ENCODE data around the gene RPGRIP1L. TPM values are rescaled to one million over a fixed set of nuclear protein-coding genes. Genes with fewer than 3 reads are reported as not detected.

Gene RPGRIP1L
- total and polyA plus RNA-seq, 8 donors: 1.1 to 6.8 (median 1.4) TPM; not detected in 1

DNA sequence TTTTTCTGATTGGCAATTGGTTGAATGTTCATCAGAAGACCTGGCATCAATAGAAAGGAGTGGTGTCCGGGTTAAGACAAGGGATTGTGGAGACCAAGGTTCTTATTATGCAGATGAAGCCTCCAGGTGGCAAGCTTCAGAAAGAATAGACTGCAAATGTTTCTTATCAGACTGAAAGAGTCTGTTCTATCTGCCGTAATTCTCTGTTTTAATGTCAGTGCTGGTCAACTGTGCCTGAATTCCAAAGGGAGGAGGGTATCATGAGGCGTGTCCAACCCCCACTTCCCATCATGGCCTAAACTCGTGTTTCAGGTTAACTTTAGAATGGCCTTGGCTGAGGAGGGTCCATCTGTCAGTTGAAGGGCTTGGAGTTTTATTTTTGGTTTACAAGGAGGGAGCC, 140.2 kb downstream of the RPGRIP1L start:
- Histone ChIP-seq H3K4me1 (no peaks in the 10 kb centered on the region), H3K27ac (no peak overlapping the region), H3K27me3 (no peaks in the 10 kb centered on the region), H3K36me3 (no peaks in the 10 kb centered on the region), H3K9me3 (no peaks in the 10 kb centered on the region), H3K4me3 (no peak overlapping the region)
- intact Hi-C loops (cut with DNase I; ENCODE audit: low total_unique reads): no loop called here
- TF ChIP-seq EP300 (IDR thresholded peaks at IDR 0.05) (no peak), POLR2AphosphoS5 (IDR thresholded peaks at IDR 0.05) (no peak), POLR2A (IDR thresholded peaks at IDR 0.05) (no peak)
- TF ChIP-seq, protein P1, sequence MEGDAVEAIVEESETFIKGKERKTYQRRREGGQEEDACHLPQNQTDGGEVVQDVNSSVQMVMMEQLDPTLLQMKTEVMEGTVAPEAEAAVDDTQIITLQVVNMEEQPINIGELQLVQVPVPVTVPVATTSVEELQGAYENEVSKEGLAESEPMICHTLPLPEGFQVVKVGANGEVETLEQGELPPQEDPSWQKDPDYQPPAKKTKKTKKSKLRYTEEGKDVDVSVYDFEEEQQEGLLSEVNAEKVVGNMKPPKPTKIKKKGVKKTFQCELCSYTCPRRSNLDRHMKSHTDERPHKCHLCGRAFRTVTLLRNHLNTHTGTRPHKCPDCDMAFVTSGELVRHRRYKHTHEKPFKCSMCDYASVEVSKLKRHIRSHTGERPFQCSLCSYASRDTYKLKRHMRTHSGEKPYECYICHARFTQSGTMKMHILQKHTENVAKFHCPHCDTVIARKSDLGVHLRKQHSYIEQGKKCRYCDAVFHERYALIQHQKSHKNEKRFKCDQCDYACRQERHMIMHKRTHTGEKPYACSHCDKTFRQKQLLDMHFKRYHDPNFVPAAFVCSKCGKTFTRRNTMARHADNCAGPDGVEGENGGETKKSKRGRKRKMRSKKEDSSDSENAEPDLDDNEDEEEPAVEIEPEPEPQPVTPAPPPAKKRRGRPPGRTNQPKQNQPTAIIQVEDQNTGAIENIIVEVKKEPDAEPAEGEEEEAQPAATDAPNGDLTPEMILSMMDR (IDR thresholded peaks at IDR 0.05): no peak
- WGBS, 5 donors: 71 to 83% (median 81%) methylated on average over 4 of the region's 4 CpGs
- no peak for DNase-seq

DNA sequence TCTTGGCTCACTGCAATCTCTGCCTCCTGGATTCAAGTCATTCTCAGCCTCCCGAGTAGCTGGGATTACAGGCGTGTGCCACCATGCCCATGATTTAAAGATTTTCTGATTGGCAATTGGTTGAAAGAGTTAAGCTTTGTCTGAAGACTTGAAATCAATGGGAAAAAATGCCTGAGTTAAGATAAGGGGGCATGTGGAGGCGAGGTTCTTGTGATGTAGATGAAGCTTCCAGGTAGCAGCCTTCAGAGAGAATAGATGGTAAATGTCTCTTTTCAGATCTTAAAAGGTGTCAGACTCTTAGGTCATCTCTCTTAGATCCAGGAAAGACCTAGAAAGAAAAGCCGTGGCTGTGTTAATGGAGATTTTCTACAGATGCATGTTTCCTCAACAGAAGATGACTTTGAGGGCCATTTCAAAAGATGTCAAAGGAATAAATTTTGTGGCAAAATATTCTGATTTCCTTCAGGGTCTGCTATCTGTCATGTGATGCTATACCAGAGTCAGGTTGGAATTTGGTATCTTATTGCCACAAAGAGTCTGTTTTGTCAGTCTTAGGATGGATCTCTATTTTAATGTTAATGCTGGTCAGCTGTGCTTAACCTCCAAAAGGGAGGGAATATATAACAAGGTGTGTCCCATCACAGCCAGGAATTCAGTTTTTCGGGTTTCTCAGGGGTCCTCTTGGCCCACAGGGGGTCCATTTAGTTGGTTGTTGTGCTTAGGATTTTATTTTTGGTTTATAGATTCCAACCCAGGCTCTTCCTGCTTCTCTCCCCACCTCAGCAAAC, 142.4 kb downstream of the RPGRIP1L start:
- no peak for TF ChIP-seq POLR2AphosphoS5 (IDR thresholded peaks at IDR 0.05)
- TF ChIP-seq, protein P1 (IDR thresholded peaks at IDR 0.05): no peak
- TF ChIP-seq EP300 (IDR thresholded peaks at IDR 0.05): no peak
- no peak for TF ChIP-seq POLR2A (IDR thresholded peaks at IDR 0.05)
- intact Hi-C loops (cut with DNase I; ENCODE audit: low total_unique reads): no loop called here
- H3K36me3 ChIP-seq: no peaks in the 10 kb centered on the region
- no peak for DNase-seq
- no peaks in the 10 kb centered on the region for H3K4me1 ChIP-seq
- H3K27me3 ChIP-seq: no peaks in the 10 kb centered on the region
- H3K9me3 ChIP-seq: no peaks in the 10 kb centered on the region
- H3K4me3 ChIP-seq: no peak overlapping the region
- no peak overlapping the region for H3K27ac ChIP-seq
- WGBS, 5 donors: 70 to 78% (median 75%) methylated on average over 5 of the region's 5 CpGs

DNA sequence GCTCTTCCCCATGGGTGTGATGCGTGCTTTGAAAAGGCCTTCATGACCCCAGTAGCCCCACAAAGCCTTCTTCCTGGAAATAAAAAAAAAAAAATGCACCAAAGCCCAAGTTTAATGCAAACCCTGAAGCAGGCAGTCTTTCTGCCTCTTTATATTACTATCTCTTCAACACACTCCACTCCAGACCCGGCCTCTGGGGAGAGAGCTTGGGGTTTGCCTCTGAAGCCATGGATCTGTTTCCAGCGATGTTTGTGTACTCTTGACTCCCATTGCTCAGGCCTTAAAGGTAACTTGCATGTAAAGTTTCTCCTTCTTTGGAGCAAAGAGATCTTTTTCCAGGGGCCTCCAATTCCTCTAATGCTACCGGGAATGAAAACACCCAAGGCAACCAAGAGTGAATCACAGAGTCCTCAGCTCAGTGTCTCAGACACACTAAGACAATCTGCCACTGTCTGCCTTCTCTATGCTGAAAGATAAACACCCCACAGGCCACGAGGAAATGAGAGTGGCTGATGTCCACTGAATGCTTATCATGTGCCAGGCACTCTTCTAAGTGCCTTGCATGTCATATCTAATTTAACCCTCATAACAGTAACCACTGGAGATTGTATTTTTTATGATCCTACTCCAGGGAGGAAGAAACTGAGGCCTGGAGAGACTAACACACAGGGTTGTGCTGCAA, 144.2 kb downstream of the RPGRIP1L start:
- Histone ChIP-seq H3K27me3 (no peaks in the 10 kb centered on the region), H3K4me3 (no peak overlapping the region), H3K4me1 (no peaks in the 10 kb centered on the region), H3K36me3 (no peaks in the 10 kb centered on the region), H3K9me3 (no peaks in the 10 kb centered on the region), H3K27ac (no peak overlapping the region)
- 67 to 77% (median 71%) methylated on average over 5 of the region's 5 CpGs for WGBS, 5 donors
- DNase-seq: no peak
- intact Hi-C loops (cut with DNase I; ENCODE audit: low total_unique reads): no loop called here
- no peak for TF ChIP-seq POLR2A (IDR thresholded peaks at IDR 0.05)

DNA sequence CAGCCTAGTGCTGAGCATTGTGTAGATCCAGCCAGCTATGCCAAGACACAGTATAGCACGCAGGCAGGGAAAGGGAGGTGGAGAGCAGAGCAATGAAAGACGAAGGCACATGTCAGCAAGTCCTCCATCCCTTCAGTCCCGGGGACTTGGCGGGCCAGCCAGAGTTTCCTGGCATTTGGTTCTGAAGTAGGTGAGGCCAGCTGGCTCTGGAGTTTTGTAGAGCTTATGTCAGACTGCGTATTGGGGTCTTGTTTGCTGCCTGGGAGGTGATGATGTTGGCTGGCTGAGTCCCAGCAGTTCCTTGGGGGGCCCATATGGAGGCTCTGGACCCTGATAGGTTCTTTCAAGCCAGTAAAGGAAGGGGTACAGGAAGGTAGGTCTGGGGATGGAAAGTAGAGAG, 144.9 kb downstream of the RPGRIP1L start:
- Histone ChIP-seq H3K4me1 (no peaks in the 10 kb centered on the region), H3K27me3 (no peaks in the 10 kb centered on the region), H3K9me3 (no peaks in the 10 kb centered on the region), H3K36me3 (no peaks in the 10 kb centered on the region), H3K27ac (no peak overlapping the region), H3K4me3 (no peak overlapping the region)
- intact Hi-C loops (cut with DNase I; ENCODE audit: low total_unique reads): no loop called here
- TF ChIP-seq POLR2A (IDR thresholded peaks at IDR 0.05) (no peak), EP300 (IDR thresholded peaks at IDR 0.05) (no peak), POLR2AphosphoS5 (IDR thresholded peaks at IDR 0.05) (no peak)
- TF ChIP-seq, protein P1 (IDR thresholded peaks at IDR 0.05): no peak
- no peak for DNase-seq
- 77 to 93% (median 89%) methylated on average over 5 of the region's 5 CpGs for WGBS, 5 donors

DNA sequence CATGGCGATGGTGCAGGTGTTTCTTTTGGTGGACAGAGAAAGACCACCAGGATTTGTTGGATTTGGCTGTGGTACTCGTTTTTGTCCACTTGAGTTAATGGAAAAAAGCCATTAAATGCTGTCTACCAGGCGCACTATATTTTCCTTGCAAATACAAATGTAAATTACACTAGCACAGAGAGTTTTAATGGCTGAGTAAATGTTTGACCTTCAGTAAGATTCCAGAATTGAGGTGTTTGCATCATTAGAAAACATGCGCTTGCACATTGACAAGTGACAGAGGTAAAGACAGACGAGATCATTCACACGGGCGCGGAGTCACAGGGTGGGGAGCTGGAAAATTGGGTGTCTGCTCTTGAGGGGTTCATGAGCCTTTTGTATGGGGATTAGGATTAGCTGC, 147.1 kb downstream of the RPGRIP1L start:
- H3K36me3 ChIP-seq: no peaks in the 10 kb centered on the region
- no peak overlapping the region for H3K27ac ChIP-seq
- DNase-seq: no peak
- no peaks in the 10 kb centered on the region for H3K9me3 ChIP-seq
- WGBS, 5 donors: 52 to 68% (median 64%) methylated on average over 8 of the region's 8 CpGs
- intact Hi-C loops (cut with DNase I; ENCODE audit: low total_unique reads): no loop called here
- no peaks in the 10 kb centered on the region for H3K4me1 ChIP-seq
- no peak overlapping the region for H3K4me3 ChIP-seq
- H3K27me3 ChIP-seq: peaks cover 0 to 12% (median 4%) of the 10 kb centered on the region in 3 donors
- TF ChIP-seq EP300 (IDR thresholded peaks at IDR 0.05): no peak
- TF ChIP-seq POLR2A (IDR thresholded peaks at IDR 0.05): no peak
- TF ChIP-seq, protein P1 (IDR thresholded peaks at IDR 0.05): no peak
- no peak for TF ChIP-seq POLR2AphosphoS5 (IDR thresholded peaks at IDR 0.05)
